HepG2 (cell line): ENCODE measurements around the gene TACO1. TPM values are rescaled to one million over a fixed set of nuclear protein-coding genes. Genes with fewer than 3 reads are reported as not detected.

Experiments
- ATF4 ChIP-seq, 2 experiments: fragments of 450-650 bp in 1 of 2; sonication (generic) in 1 of 2; formaldehyde crosslinking; IDR thresholded peaks; 2 replicates each; pipeline versions ENCODE4 v1.5.0 to v1.8.0; 2020 to 2022; ENCODE audit warnings: mild to moderate bottlenecking in 1 of 2, missing genetic modification reagents in 1 of 2
- ATRX ChIP-seq: sonication (generic); formaldehyde crosslinking; IDR thresholded peaks from 2 replicates; pipeline ENCODE4 v1.4.0; 2020; ENCODE audit warnings: missing genetic modification reagents, borderline replicate concordance
- HIC2 ChIP-seq: sonication (generic); formaldehyde crosslinking; IDR thresholded peaks from 2 replicates; pipeline ENCODE4 v1.9.0; 2022; ENCODE audit warnings: low read depth, missing genetic modification reagents
- HIVEP1 ChIP-seq: sonication (generic); formaldehyde crosslinking; IDR thresholded peaks from 2 replicates; pipeline ENCODE4 v1.4.0; 2020; ENCODE audit warnings: mild to moderate bottlenecking, missing genetic modification reagents
- HMGXB4 ChIP-seq, 2 experiments: sonication (generic) in 1 of 2; formaldehyde crosslinking in 1 of 2; IDR thresholded peaks; 2 replicates each; pipeline versions ENCODE4 v1.4.0 to v1.6.1; 2018 to 2020; ENCODE audit warnings: missing genetic modification reagents in 2 of 2, borderline replicate concordance in 1 of 2, low read depth in 1 of 2, mild to moderate bottlenecking in 1 of 2, missing biosample characterization in 1 of 2
- KAT2B ChIP-seq: fragments of 150-350 bp; IDR thresholded peaks from 2 replicates; pipeline ENCODE4 v1.6.1; 2014; ENCODE audit warnings: low read depth, low read length, borderline replicate concordance
- KAT7 ChIP-seq: IDR thresholded peaks from 2 replicates; pipeline ENCODE4 v1.6.1; 2018; ENCODE audit warnings: borderline replicate concordance, missing compliant biosample characterization
- MYPOP ChIP-seq: sonication (generic); formaldehyde crosslinking; IDR thresholded peaks from 2 replicates; pipeline ENCODE4 v1.8.1; 2023; ENCODE audit warnings: mild to moderate bottlenecking, moderate library complexity, missing genetic modification reagents
- NFE2 ChIP-seq: sonication (generic); formaldehyde crosslinking; IDR thresholded peaks from 2 replicates; pipeline ENCODE4 v1.4.0; 2020; ENCODE audit warnings: missing genetic modification reagents
- NR0B2 ChIP-seq: sonication (generic); formaldehyde crosslinking; IDR thresholded peaks from 2 replicates; pipeline ENCODE4 v1.4.0; 2020; ENCODE audit warnings: mild to moderate bottlenecking, missing genetic modification reagents
- PBX3 ChIP-seq: sonication (generic); formaldehyde crosslinking; IDR thresholded peaks from 2 replicates; pipeline ENCODE4 v1.8.1; 2023; ENCODE audit warnings: missing genetic modification reagents, inconsistent platforms, borderline replicate concordance
- RXRB ChIP-seq: IDR thresholded peaks from 2 replicates; pipeline ENCODE4 v1.6.1; 2016; ENCODE audit warnings: borderline replicate concordance, missing genetic modification reagents, missing compliant biosample characterization
- SSRP1 ChIP-seq: IDR thresholded peaks from 2 replicates; pipeline ENCODE4 v1.6.1; 2016; ENCODE audit warnings: control low read depth
- TAF1 ChIP-seq: sonication (generic); formaldehyde crosslinking; IDR thresholded peaks from 2 replicates; pipeline ENCODE4 v1.4.0; 2020; ENCODE audit warnings: missing genetic modification reagents
- TGIF2 ChIP-seq: IDR thresholded peaks from 2 replicates; pipeline ENCODE4 v1.6.1; 2016; ENCODE audit warnings: control low read depth, missing compliant biosample characterization
- ZBTB46 ChIP-seq: sonication (generic); formaldehyde crosslinking; IDR thresholded peaks from 2 replicates; pipeline ENCODE4 v1.4.0; 2020; ENCODE audit warnings: mild to moderate bottlenecking, missing genetic modification reagents, borderline replicate concordance
- ZMAT5 ChIP-seq: sonication (generic); formaldehyde crosslinking; IDR thresholded peaks from 2 replicates; pipeline ENCODE4 v1.5.0; 2020; ENCODE audit warnings: mild to moderate bottlenecking, low read depth, missing genetic modification reagents, borderline replicate concordance
- ZNF550 ChIP-seq: sonication (generic); formaldehyde crosslinking; IDR thresholded peaks from 2 replicates; pipeline ENCODE4 v1.4.0; 2020; ENCODE audit warnings: mild to moderate bottlenecking, missing genetic modification reagents, borderline replicate concordance
- ZNF558 ChIP-seq: sonication (generic); formaldehyde crosslinking; IDR thresholded peaks from 2 replicates; pipeline ENCODE4 v1.9.0; 2022; ENCODE audit warnings: mild to moderate bottlenecking, missing genetic modification reagents, borderline replicate concordance
- ZNF776 ChIP-seq: sonication (generic); formaldehyde crosslinking; IDR thresholded peaks from 2 replicates; pipeline ENCODE4 v1.4.0; 2020; ENCODE audit warnings: mild to moderate bottlenecking, missing genetic modification reagents
- polyA plus RNA-seq, 8 experiments: library from polyadenylated mRNA; depleted of rRNA in 3 of 8; stranded (reverse) in 7 of 8; unstranded in 1 of 8; fragments of >200 nt; fragmentation: Illumina TruSeq in 4 of 8; extraction: Trizol in 4 of 8; gene quantifications; 2 replicates each; pipeline versions ENCODE4 v1.2.1 to v1.2.3, GENCODE V29; 2011 to 2016; ENCODE audit warnings: low read depth in 4 of 8, missing spikeins in 1 of 8, mixed read lengths in 1 of 8; ENCODE audit not compliant: insufficient read depth in 1 of 8
- total RNA-seq, 5 experiments: library from RNA; depleted of rRNA; stranded (reverse); fragments of >200 nt; fragmentation: Illumina TruSeq; extraction: Trizol; gene quantifications; 2 replicates each; pipeline ENCODE4 v1.2.3, GENCODE V29; 2016; ENCODE audit warnings: low read depth in 1 of 5

Gene TACO1
- total and polyA plus RNA-seq, 2 of the 13 experiments (the other 11 are each of a cell fraction or from before 2014, with no cell fraction given): 34.7 to 53.6 TPM

- TF ChIP-seq PBX3 (CRISPR knock-in tag) (no peak), ATRX (CRISPR knock-in tag) (no peak), NR0B2 (no peak), SSRP1 (no peak), ZMAT5 (no peak), ATF4 (CRISPR knock-in tag; IDR thresholded peaks at IDR 0.05) (no peak), KAT2B (no peak), ZNF558 (CRISPR knock-in tag) (no peak), HIC2 (CRISPR knock-in tag) (no peak), ZNF550 (CRISPR knock-in tag) (no peak), TGIF2 (CRISPR knock-in tag) (0 out of 2 replicates have a peak, but pooled peaks have one; percentile 5), HMGXB4 (CRISPR knock-in tag; IDR thresholded peaks at IDR 0.05; ENCODE audit: borderline replicate concordance in 1 of 2, low read depth in 1 of 2) (peak in 1 of 2 experiments; percentile 33; a peak in 1 of 4 replicates), KAT7 (CRISPR knock-in tag) (no peak), RXRB (peak; percentile 43), ZBTB46 (CRISPR knock-in tag) (no peak), NFE2 (CRISPR knock-in tag) (no peak), TAF1 (no peak), MYPOP (CRISPR knock-in tag) (no peak), HIVEP1 (no peak), ZNF776 (CRISPR knock-in tag) (no peak)
Observed at GRCh38 chr17:63579633-63580032, 21.1 kb upstream of the TACO1 start (continued).
